MCF 10A (cell line): ENCODE data around the gene LRP8. TPM values are rescaled to one million over a fixed set of nuclear protein-coding genes. Genes with fewer than 3 reads are reported as not detected.
A peak's percentile ranks its signal among the peaks of the same experiment; 100 is the strongest.

Experiments
- BruUV-seq: library from RNA; stranded (reverse); fragments of 400-500 nt; replicated peaks from 2 replicates; lab custom pipeline; 2021; lab: Mats Ljungman, UMichigan
- CTCF ChIA-PET: fragments of 300-600 bp; sonication (Branson Sonifier 250); formaldehyde crosslinking; extraction: SDS; loops from one replicate; lab custom pipeline; 2021; ENCODE audit warnings: antibody characterized with exemption, inconsistent platforms; lab: Yijun Ruan, JAX
- POLR2A ChIA-PET: fragments of 300-600, 350-650 bp; sonication (Branson Sonifier 250); formaldehyde crosslinking; extraction: SDS; loops from one replicate; lab custom pipeline; 2020; ENCODE audit warnings: antibody characterized with exemption, inconsistent platforms; lab: Yijun Ruan, JAX
- DNase-seq: peaks from one replicate; pipeline ENCODE4 v3.0.0-alpha.2; 2018; ENCODE audit not compliant: unreplicated experiment
- H3K27ac Mint-ChIP-seq: one replicate; pipeline ENCODE4 v1.8.0; 2022; ENCODE audit warnings: mild to moderate bottlenecking, low read depth, mixed read lengths; ENCODE audit not compliant: unreplicated experiment
- H3K27me3 Mint-ChIP-seq: one replicate; pipeline ENCODE4 v1.8.0; 2022; ENCODE audit warnings: mixed read lengths; ENCODE audit not compliant: insufficient read depth, unreplicated experiment
- H3K36me3 Mint-ChIP-seq: one replicate; pipeline ENCODE4 v1.8.0; 2022; ENCODE audit warnings: mild to moderate bottlenecking, moderate library complexity, mixed read lengths; ENCODE audit not compliant: insufficient read depth, unreplicated experiment
- H3K4me1 Mint-ChIP-seq: one replicate; pipeline ENCODE4 v1.8.0; 2022; ENCODE audit warnings: mixed read lengths; ENCODE audit not compliant: insufficient read depth, unreplicated experiment
- H3K4me3 Mint-ChIP-seq: one replicate; pipeline ENCODE4 v1.8.0; 2022; ENCODE audit warnings: mild to moderate bottlenecking, moderate library complexity, mixed read lengths; ENCODE audit not compliant: unreplicated experiment
- H3K9me3 Mint-ChIP-seq: one replicate; pipeline ENCODE4 v1.8.0; 2022; ENCODE audit warnings: mixed read lengths; ENCODE audit not compliant: unreplicated experiment
- CTCF ChIP-seq: fragments of 200-600 bp; IDR thresholded peaks from one replicate; pipeline ENCODE4 v1.8.0; 2022; ENCODE audit warnings: antibody characterized with exemption, mild to moderate bottlenecking; ENCODE audit not compliant: unreplicated experiment
- intact Hi-C: fragments of 100-400 bp; cut with micrococcal nuclease; formaldehyde crosslinking; loops from 2 replicates; pipeline ENCODE4 v1.14.1; 2022
- total RNA-seq: library from RNA; stranded (reverse); gene quantifications from 2 replicates; pipeline ENCODE4 v1.2.3, GENCODE V29; 2022

Gene LRP8
- total RNA-seq, 1 experiment from 2014 or later = 21.8 TPM

GRCh38 chr1:53332186-53332564, 4.3 kb upstream of the LRP8 start:
- Mint-ChIP-seq H3K27ac (no peak overlapping the region), H3K27me3 (peaks cover 14% of the 10 kb centered on the region), H3K9me3 (no peaks in the 10 kb centered on the region), H3K4me3 (no peak overlapping the region), H3K4me1 (no peaks in the 10 kb centered on the region), H3K36me3 (no peaks in the 10 kb centered on the region)
- ChIA-PET POLR2A (interaction anchor here (1.1 kb wide), 1 partner anchor 21 kb away, joined by 3 read pairs; no protein-coding TSS in a partner anchor), CTCF (no interaction called here)
- no TSS peak for BruUV-seq
- intact Hi-C loops = no loop called here
- no peak for TF ChIP-seq CTCF
- DNase-seq = no peak

GRCh38 chr1:53331446-53332185, 3.7 kb upstream of the LRP8 start:
- peaks cover 14% of the 10 kb centered on the region for H3K27me3 Mint-ChIP-seq

GRCh38 chr1:53330819-53331218, 2.9 kb upstream of the LRP8 start:
- intact Hi-C loops = no loop called here
- peak; percentile 13 for DNase-seq
- no peaks in the 10 kb centered on the region for H3K4me1 Mint-ChIP-seq
- ChIA-PET CTCF (no interaction called here), POLR2A (no interaction called here)
- peaks cover 7% of the 10 kb centered on the region for H3K27me3 Mint-ChIP-seq
- H3K9me3 Mint-ChIP-seq = no peaks in the 10 kb centered on the region
- no TSS peak for BruUV-seq
- no peak for TF ChIP-seq CTCF
- no peak overlapping the region for H3K4me3 Mint-ChIP-seq
- H3K27ac Mint-ChIP-seq = no peak overlapping the region
- H3K36me3 Mint-ChIP-seq = no peaks in the 10 kb centered on the region

More at GRCh38 chr1:53331446-53332185, 3.7 kb upstream of the LRP8 start:
- no peak overlapping the region for H3K4me3 Mint-ChIP-seq
- CTCF ChIA-PET = interaction anchor here (0.5 kb wide), 1 partner anchor 628 kb away, joined by 3 read pairs; no protein-coding TSS in a partner anchor
- TF ChIP-seq CTCF = no peak
- BruUV-seq = no TSS peak
- H3K4me1 Mint-ChIP-seq = no peaks in the 10 kb centered on the region
- no peaks in the 10 kb centered on the region for H3K36me3 Mint-ChIP-seq
- H3K27ac Mint-ChIP-seq = no peak overlapping the region
- POLR2A ChIA-PET = no interaction called here
- H3K9me3 Mint-ChIP-seq = no peaks in the 10 kb centered on the region
- DNase-seq = no peak
- intact Hi-C loops = no loop called here

GRCh38 chr1:53328541-53329499, 950 bp upstream of the LRP8 start:
- Mint-ChIP-seq H3K36me3 (no peaks in the 10 kb centered on the region), H3K4me1 (no peaks in the 10 kb centered on the region), H3K27me3 (no peaks in the 10 kb centered on the region), H3K4me3 (peak overlapping the region; percentile 82), H3K9me3 (no peaks in the 10 kb centered on the region), H3K27ac (peak overlapping the region; percentile 74)
- ChIA-PET POLR2A (interaction anchor here (0.7 kb wide), 1 partner anchor 596 kb away, joined by 3 read pairs; no protein-coding TSS in a partner anchor), CTCF (no interaction called here)
- BruUV-seq = no TSS peak
- no peak for DNase-seq
- intact Hi-C loops = no loop called here
- no peak for TF ChIP-seq CTCF
